HG03280 (cell line): Measurements from ENCODE around the gene CCDC3.
"Not testable (repeated sequence)": the region's sequence is repeated elsewhere in the genome, so short reads cannot be mapped to it uniquely, and the experiment has no call there.

Experiments used
- ATAC-seq: cut with Tn5 transposase; IDR thresholded peaks from one replicate; pipeline ENCODE4 v1.9.1; 2021; ENCODE audit warnings: mild to moderate bottlenecking, moderate library complexity; ENCODE audit not compliant: unreplicated experiment

The CCDC3 gene

DNA sequence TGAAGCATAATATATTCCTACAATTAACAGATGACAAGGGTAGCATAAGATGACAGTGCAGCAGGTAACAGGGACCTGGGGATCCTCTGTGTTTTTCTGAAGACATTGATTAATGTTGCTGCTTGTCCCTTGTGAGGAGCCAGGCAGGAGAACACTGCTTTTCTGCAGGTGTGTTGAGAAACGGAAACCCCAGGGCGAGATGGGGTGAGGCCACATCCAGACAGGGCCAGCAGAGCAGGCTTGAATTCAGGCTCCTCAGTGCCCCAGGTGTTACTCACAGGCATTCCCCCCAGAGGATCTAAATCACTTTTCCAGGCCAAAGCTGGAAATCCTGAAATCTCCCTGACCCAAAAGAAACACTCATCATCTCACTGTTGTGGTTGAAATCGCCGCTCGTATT is 105.3 kb downstream of the CCDC3 start:
- ATAC-seq, result no peak

- ATAC-seq, result no peak
Observed at GRCh38 chr10:12892924-12893323, 108.6 kb downstream of the CCDC3 start.

DNA sequence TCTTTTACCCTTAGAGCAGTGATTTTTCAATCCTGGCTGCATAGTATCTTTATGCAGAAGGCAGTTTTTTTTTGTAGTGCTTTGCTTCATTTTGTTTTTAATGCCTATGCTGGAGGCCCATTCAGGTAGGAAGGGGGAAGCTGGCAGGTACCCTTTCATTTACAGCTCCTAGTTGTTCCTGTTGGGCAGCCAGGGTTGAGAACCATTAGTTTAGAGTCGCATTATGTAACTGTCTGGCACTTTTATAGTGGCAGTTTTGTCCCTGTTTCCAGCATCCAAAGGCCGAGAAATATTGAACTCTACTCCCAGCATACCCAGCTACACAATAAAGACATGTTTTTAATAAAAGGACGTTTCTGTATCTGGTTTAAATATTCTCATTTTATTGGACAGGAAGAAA is 110.6 kb downstream of the CCDC3 start:
- no peak for ATAC-seq

GRCh38 chr10:12888470-12888869 is 113.0 kb downstream of the CCDC3 start:
- ATAC-seq, result no peak

DNA sequence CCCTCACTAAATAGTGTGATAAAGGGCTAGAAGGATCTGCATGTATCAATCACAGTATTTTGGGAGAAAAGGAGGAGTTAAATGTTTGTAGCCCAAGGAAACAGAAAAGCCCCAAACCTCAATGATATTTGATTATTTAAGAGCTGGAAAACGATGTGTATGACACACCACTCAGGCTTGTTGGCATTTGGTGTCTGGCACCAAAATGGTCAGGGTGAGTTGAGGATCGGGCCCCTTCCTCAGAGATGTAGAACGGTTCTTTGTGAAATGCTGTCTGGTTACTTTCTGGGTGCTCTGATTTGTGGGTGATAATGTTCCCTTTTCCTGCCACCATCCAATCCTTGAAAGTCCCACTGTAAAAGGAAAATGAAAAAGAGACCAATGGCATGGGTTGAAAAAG is 113.7 kb downstream of the CCDC3 start:
- ATAC-seq, result no peak

GRCh38 chr10:12884851-12885250 is 116.7 kb downstream of the CCDC3 start:
- ATAC-seq, result no peak

- no peak for ATAC-seq
Observed at GRCh38 chr10:12880423-12880822, 121.1 kb downstream of the CCDC3 start.

DNA sequence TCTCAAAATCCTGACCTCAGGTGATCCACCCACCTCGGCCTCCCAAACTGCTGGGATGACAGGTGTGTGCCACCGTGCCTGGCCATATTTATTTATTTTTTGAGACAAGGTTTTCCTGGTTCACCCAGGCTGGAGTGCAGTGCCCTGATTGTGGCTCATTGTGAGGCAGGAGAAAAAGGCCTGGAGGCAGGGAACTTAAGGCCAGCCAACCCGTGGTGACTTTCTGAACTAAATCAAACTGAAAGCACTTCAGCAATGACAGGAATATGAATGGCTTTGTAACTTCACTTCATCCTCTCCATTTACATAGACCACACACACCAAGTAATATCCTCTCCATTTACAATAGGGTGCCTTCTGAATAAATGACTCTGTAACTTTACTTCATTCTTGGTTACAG is 124.4 kb downstream of the CCDC3 start:
- no peak for ATAC-seq

GRCh38 chr10:12876266-12876665 is 125.2 kb downstream of the CCDC3 start:
- ATAC-seq, result no peak

GRCh38 chr10:12875100-12875499 is 126.4 kb downstream of the CCDC3 start:
- ATAC-seq, result no peak

GRCh38 chr10:12874501-12874900 is 127.0 kb downstream of the CCDC3 start:
- ATAC-seq, result no peak

DNA sequence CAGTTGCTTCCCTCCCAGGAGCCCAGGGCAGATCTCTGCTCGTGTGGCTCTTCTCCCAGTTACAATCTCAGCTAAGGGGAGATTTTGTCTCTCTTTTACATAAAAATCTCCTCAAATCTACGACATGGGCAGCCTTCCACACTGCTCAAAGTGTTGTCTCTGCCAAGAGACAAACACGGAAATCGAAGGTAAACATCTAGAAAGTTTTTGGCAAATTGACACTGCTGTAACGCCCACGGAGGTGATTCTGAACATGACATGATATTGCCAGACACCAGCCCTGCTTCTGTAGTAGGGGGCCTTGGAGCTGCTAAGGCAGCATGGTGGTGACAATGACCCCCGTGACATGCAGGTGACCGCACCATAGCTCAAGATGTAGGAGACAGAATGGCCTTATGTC is 128.3 kb downstream of the CCDC3 start:
- ATAC-seq, result no peak

GRCh38 chr10:12872577-12872976 is 128.9 kb downstream of the CCDC3 start:
- no peak for ATAC-seq

DNA sequence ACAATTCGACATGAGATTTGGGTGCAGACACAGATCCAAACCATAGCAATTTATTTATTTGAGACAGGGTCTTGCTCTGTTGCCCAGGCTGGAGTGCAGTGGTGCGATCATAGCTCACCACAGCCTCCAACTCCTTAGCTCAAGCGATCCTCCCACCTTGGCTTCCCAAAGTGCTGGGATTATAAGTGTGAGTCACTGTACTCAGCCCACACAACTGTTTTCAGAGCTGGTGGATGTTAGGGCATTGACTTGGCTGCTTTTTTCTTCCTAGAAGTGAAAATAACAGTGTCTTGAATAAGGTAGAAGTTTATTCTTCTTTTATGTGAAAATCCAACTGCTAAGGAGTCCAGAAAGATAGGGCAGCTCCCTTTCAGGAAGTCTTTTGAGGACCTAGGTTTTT is 132.1 kb downstream of the CCDC3 start:
- ATAC-seq, result no peak

DNA sequence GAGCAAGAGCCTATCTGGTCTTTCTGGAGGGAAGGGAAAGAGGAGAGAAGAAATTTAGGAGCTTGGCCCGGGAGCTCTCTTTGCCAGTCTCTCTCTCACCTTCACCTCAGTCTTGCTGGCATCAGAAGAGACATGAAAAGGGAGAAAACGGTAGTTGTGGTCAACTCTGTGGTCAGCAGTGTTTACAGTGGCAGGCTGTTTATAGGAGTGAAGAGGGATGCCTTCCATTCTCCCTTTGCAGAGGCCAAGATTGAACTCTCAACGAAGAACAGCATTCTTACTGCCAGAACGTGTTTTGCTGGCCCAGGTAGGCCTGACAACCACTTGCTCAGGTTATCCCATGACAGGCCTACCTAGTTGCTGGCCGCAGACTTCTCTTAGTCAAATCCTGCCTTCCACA is 133.3 kb downstream of the CCDC3 start:
- no peak for ATAC-seq

DNA sequence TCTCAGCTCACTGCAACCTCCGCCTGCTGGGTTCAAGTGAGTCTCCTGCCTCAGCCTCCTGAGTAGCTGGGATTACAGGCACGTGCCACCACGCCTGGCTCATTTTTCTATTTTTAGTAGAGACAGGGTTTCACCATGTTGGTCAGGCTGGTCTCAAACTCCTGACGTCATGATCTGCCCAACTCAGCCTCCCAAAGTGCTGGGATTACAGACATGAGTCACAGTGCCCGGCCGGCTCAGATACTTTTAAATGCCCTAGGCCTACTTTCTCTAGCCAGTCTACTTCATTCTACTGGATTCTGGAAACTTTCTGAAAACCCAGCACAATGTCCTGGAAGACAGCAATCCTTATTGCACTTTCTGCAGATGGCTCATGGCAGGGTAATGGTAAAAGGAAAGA is 136.0 kb downstream of the CCDC3 start:
- ATAC-seq, result not testable (repeated sequence)

GRCh38 chr10:12862459-12862858 is 139.1 kb downstream of the CCDC3 start:
- no peak for ATAC-seq

DNA sequence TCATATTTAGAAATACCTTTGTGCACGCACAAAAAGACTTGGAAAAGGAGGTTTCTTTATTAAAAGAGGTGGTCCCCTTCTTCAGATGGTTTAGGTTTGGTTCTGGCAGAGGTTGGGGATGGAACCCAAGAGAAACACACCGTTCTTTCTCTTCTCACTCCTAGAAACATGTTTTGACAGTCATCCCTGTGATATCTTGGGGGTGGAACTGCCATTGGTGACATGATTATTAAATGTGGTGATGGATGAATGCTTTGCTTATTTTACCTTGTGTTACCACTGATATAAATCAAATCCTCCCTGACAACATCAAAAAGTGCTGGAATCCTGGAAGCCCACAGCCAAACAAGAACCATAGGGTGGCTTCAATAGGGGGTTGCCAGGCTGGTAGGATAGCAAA is 146.5 kb downstream of the CCDC3 start:
- ATAC-seq, result no peak

- no peak for ATAC-seq
Observed at GRCh38 chr10:12852687-12853086, 148.8 kb downstream of the CCDC3 start.

- no peak for ATAC-seq
Observed at GRCh38 chr10:12849319-12850181, 152.0 kb downstream of the CCDC3 start.

DNA sequence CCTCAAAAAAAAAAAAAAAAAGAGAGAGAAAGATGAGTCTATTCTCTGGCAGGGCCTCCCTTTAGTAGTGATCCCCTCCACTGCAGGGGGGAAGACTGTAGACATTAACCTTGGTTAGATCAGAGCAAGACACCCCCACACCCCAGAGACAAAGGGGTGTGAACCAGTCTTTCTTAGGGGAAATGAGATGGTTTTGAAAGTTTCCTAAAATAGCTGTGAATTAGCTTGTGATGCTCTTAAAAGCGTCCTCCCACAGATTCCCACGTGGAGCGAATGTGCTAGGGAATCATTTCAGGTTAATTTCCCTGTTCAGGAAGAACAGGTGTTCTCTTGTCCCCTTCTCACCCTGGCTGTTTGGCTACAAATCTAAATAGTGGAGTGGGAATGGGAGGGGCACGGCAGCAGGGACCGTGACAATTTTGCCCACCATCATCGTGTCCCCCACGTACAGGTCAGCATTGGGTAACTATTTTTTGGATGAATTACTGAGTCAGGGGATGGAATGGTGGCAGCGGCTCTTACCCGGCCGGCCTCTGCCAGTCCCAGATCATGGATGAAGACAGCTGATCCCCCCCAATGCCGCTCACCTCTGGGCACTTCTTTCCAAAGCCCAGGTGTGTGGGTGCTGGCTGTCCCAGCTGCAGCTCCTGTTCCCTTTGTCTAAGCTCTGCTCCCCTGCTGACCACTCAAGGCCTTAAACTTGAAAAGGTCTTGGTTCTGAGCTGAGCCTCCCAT is 152.9 kb downstream of the CCDC3 start:
- no peak for ATAC-seq

- ATAC-seq, result no peak
Observed at GRCh38 chr10:12847361-12847975, 154.0 kb downstream of the CCDC3 start.
